ENCODE data around the gene PPP2R3A. TPM values are rescaled to one million over a fixed set of nuclear protein-coding genes. Genes with fewer than 3 reads are reported as not detected.
A peak's percentile ranks its signal among the peaks of the same experiment; 100 is the strongest.

The PPP2R3A gene
- total and polyA plus RNA-seq, 2 of the 4 experiments (the other 2 are of a cell fraction), result 11.3 to 37.3 TPM

- Histone ChIP-seq H2AK9ac (replicated peaks; ENCODE audit: low read depth, low read length, poor library complexity) (no peak overlapping the region), H3K23ac (ENCODE audit: low read depth, low read length) (peak overlapping the region; percentile 90), H4K20me1 (ENCODE audit: insufficient read depth, low read length) (peaks cover 71% of the 10 kb centered on the region), H3K14ac (replicated peaks; ENCODE audit: low read depth, low read length) (peak overlapping the region; percentile 73), H3K56ac (ENCODE audit: extremely low read depth, insufficient read depth, low read length) (peak overlapping the region; percentile 43; the same call in 1 of the 2 replicates), H2AK5ac (ENCODE audit: low read depth, low read length) (no peak overlapping the region), H4K91ac (ENCODE audit: insufficient read depth, low read depth, low read length) (no peak overlapping the region), H3K4me3 (ENCODE audit: insufficient read depth, low read depth, low read length) (peak overlapping the region; percentile 97), H3K36me3 (ENCODE audit: control insufficient read depth, insufficient read depth, low read length) (no peaks in the 10 kb centered on the region), H2BK20ac (ENCODE audit: low read depth, low read length) (no peak overlapping the region), H4K8ac (ENCODE audit: low read depth in 2 of 2, low read length in 2 of 2) (no peak overlapping the region), H3K27ac (ENCODE audit: insufficient read depth, low read length) (peak overlapping the region; percentile 32; the same call in 1 of the 2 replicates), H3K4me2 (ENCODE audit: low read depth, low read length) (peak overlapping the region; percentile 98), H3K79me1 (ENCODE audit: low read depth in 1 of 2, low read length in 2 of 2) (peaks cover 0 to 18% of the 10 kb centered on the region in 2 experiments; a peak in 2 of 4 replicates), H2AFZ (replicated peaks; ENCODE audit: low read length, poor library complexity) (no peak overlapping the region), H2BK15ac (ENCODE audit: low read depth, low read length) (no peak overlapping the region), H3K18ac (ENCODE audit: low read depth, low read length) (no peak overlapping the region), H2BK120ac (ENCODE audit: low read depth, low read length) (0 out of 2 replicates have a peak overlapping the region, but pooled peaks have one; percentile 37), H3K9me3 (ENCODE audit: control insufficient read depth, insufficient read depth, low read length) (no peaks in the 10 kb centered on the region), H4K5ac (ENCODE audit: low read depth, low read length) (no peak overlapping the region), H3K27me3 (ENCODE audit: control insufficient read depth, insufficient read depth, low read length) (no peaks in the 10 kb centered on the region), H2BK5ac (ENCODE audit: low read depth, low read length, poor library complexity, severe bottlenecking) (peak overlapping the region; percentile 98), H3K9ac (ENCODE audit: low read depth, low read length) (peak overlapping the region; percentile 86), H3K4ac (ENCODE audit: low read depth, low read length) (no peak overlapping the region), H3K4me1 (ENCODE audit: control insufficient read depth, insufficient read depth, low read length) (peaks cover 5% of the 10 kb centered on the region), H3K9me1 (ENCODE audit: insufficient read depth, low read length) (peaks cover 10% of the 10 kb centered on the region)
- ChIA-PET CTCF (interaction anchor here (0.7 to 1.2 kb wide), 2 partner anchors 107 to 559 kb away, joined by 3 to 4 read pairs; partner anchors contain the start of gene STAG1), POLR2A (ENCODE audit: unreplicated experiment) (interaction anchor here (0.6 kb wide), 1 partner anchor 109 kb away, joined by 4 read pairs; no protein-coding TSS in a partner anchor)
- no CpG with 5 or more reads among the region's 6 CpGs for WGBS, 2 experiments (ENCODE audit: extremely low coverage in 2 of 2, insufficient read length in 1 of 2)
- dilution Hi-C loops (cut with HindIII; ENCODE audit: low sequenced_read_pairs, unreplicated experiment), result no loop called here
- no peak for TF ChIP-seq USF2 (IDR thresholded peaks at IDR 0.05; ENCODE audit: low read depth, low read length)
- peak; percentile 34; the same call in 1 of the 2 replicates for TF ChIP-seq MAFK (IDR thresholded peaks at IDR 0.05; ENCODE audit: low read depth, low read length)
- ATAC-seq (ENCODE audit: low read depth) (no peak), DNase-seq (no peak)
- intact Hi-C loops (cut with micrococcal nuclease), result loop anchor here (2.0 kb wide), 2 partner anchors 51 to 115 kb away; no protein-coding TSS in a partner anchor
- no TSS peak for BruUV-seq (replicated peaks)
- in situ Hi-C loops (cut with MboI; ENCODE audit: low sequenced_read_pairs), result no loop called here
Observed at GRCh38 chr3:136193278-136194054, 227.9 kb downstream of the PPP2R3A start.
